Stimulated activated CD4-positive, alpha-beta T cell treated with anti-CD3 and anti-CD28 coated beads, Interleukin-15, amount 100 ng/mL, for 1 hour (primary cell): ENCODE results near the gene RNF227.
"Not testable (repeated sequence)": the region's sequence is repeated elsewhere in the genome, so short reads cannot be mapped to it uniquely, and the experiment has no call there.

Experiments
- DNase-seq, 2 donors: peaks; one replicate each; pipeline ENCODE4 v3.0.0-alpha.2; 2020; ENCODE audit warnings: low read depth in 1 of 2, low spot score in 1 of 2

Gene RNF227

GRCh38 chr17:7864995-7865650 lies 51.0 kb downstream of the RNF227 start:
- no peak for DNase-seq

DNA sequence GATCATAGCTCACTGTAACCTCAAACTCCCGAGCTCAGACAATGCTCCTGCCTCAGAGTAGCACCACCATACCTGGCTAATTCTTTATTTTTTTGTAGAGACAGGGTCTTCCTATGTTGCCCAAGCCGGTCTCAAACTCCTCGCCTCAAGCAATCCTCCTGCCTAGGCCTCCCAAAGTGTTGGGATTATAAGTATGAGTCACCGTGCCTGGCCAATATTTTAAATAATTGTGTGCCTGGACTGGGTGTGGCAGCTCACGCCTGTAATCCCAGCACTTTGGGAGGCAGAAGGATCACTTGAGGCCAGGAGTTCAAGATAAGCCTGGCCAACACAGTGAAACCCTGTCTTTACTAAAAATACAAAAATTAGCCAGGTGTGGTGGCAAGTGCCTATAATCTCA lies 51.7 kb downstream of the RNF227 start:
- not testable (repeated sequence) for DNase-seq
